Measurements from ENCODE around the gene AREG. TPM values are rescaled to one million over a fixed set of nuclear protein-coding genes. Genes with fewer than 3 reads are reported as not detected.

Gene AREG
- total RNA-seq, 4 donors from 2014 or later, result 13.0 to 40.6 (median 26.2) TPM

DNA sequence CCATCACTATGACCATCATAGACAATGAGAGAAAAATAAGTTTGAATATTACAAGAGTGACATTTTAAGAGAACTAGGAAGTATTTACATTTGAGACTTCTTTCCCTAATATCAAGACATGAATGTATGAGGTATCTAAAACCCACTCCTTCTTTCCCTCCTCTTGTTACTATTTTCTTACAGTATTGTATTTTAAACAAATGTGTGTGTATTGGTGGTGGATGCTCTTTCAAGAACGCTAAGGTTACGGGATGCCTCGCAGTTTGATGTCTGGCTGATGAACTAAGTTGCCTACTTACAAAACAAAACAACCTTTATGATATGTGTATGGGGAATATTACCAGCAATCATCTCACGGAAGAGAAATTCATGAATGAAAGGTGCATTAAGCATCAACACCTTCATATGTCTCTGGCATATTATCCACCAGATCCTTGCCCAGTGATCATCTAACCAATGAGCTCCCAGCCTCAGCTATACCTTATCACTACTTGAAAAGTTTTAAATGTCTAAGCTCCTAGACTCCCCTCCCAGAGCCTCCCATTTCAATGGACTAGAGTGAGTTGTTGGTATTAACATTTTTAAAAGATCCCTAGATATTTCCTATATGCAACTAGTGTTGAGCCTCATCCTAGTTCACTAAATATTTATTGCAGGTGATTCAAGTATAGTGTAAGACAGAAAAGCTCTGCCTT, 10.6 kb downstream of the AREG start:
- TF ChIP-seq EP300 (IDR thresholded peaks at IDR 0.05) (no peak), POLR2AphosphoS5 (IDR thresholded peaks at IDR 0.05) (no peak), POLR2A (IDR thresholded peaks at IDR 0.05) (no peak)
- TF ChIP-seq, protein P1, sequence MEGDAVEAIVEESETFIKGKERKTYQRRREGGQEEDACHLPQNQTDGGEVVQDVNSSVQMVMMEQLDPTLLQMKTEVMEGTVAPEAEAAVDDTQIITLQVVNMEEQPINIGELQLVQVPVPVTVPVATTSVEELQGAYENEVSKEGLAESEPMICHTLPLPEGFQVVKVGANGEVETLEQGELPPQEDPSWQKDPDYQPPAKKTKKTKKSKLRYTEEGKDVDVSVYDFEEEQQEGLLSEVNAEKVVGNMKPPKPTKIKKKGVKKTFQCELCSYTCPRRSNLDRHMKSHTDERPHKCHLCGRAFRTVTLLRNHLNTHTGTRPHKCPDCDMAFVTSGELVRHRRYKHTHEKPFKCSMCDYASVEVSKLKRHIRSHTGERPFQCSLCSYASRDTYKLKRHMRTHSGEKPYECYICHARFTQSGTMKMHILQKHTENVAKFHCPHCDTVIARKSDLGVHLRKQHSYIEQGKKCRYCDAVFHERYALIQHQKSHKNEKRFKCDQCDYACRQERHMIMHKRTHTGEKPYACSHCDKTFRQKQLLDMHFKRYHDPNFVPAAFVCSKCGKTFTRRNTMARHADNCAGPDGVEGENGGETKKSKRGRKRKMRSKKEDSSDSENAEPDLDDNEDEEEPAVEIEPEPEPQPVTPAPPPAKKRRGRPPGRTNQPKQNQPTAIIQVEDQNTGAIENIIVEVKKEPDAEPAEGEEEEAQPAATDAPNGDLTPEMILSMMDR (IDR thresholded peaks at IDR 0.05), result no peak
- Histone ChIP-seq H3K4me1 (no peaks in the 10 kb centered on the region), H3K36me3 (no peaks in the 10 kb centered on the region), H3K27me3 (no peaks in the 10 kb centered on the region), H3K4me3 (no peak overlapping the region), H3K9me3 (no peaks in the 10 kb centered on the region), H3K27ac (no peak overlapping the region)
- 97% methylated on average over 4 of the region's 4 CpGs for WGBS
- no peak for DNase-seq (ENCODE audit: low spot score in 2 of 2)

DNA sequence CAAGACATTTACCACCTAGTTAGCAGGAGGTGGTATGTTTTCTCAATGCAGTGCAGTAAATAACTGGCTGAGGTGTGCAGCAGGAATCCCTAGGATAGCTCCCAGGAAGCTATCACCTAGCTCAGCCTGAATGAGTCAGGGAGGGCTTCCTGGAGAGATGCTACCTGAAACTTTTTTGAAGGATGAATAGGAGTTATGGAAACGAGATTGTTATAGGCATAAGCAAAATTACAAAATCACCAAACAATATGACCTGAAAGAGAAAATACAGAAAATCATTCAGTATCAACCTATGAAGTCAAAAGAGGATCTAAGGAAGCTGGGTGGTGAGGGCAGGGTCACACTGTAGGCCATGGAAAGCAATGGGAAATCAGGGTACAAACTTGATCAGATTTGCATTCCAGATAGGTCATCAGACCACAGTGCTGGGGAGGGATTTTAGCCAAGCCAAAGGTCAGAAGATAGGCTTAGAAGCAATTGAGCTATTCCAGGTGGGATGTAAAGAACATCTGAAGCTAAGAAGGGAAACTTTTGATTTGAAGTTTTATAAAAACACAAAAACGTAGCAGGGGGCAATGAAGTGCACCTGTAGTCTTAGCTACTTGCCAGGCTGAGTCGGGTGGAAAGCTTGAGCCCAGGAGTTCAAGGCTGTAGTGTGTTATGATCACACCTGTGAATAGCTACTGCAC, 11.3 kb downstream of the AREG start:
- Histone ChIP-seq H3K27ac (no peak overlapping the region), H3K27me3 (no peaks in the 10 kb centered on the region), H3K4me3 (no peak overlapping the region), H3K9me3 (no peaks in the 10 kb centered on the region), H3K36me3 (no peaks in the 10 kb centered on the region), H3K4me1 (no peaks in the 10 kb centered on the region)
- TF ChIP-seq, protein P1 (IDR thresholded peaks at IDR 0.05), result no peak
- TF ChIP-seq EP300 (IDR thresholded peaks at IDR 0.05), result no peak
- TF ChIP-seq POLR2AphosphoS5 (IDR thresholded peaks at IDR 0.05), result no peak
- no peak for TF ChIP-seq POLR2A (IDR thresholded peaks at IDR 0.05)
- no peak for DNase-seq (ENCODE audit: low spot score in 2 of 2)
- 72% methylated on average over 3 of the region's 3 CpGs for WGBS

DNA sequence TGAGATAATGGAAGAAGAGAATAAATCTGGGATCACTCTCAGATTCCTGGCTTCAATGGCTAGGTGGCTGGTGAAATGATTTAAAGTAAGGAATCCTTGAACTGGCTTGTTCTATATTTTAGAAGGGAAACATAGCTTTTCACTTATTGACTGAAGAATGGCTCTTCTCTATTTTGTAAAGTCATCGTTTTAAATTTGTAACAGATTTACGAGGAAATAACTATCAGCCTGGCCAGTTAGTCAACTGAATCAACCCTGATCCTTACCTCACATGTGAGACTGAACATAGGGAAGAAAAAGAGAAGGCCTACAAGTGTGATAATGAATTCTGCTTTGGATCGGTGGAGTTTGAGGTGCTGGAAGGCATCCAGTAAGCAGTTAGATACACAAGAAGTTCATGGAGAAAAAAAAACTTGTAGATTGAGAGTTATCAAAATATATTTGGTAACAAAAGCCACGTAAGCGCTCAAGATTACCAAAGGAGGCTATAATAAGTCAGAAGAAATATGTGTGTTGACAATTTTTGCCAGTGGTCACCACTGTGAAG, 12.0 kb downstream of the AREG start:
- Histone ChIP-seq H3K36me3 (no peaks in the 10 kb centered on the region), H3K27ac (no peak overlapping the region), H3K4me3 (no peak overlapping the region), H3K27me3 (no peaks in the 10 kb centered on the region), H3K9me3 (no peaks in the 10 kb centered on the region), H3K4me1 (no peaks in the 10 kb centered on the region)
- DNase-seq (ENCODE audit: low spot score in 2 of 2), result no peak
- WGBS, result 86% methylated on average over 5 of the region's 5 CpGs
- TF ChIP-seq, protein P1 (IDR thresholded peaks at IDR 0.05), result no peak
- TF ChIP-seq POLR2A (IDR thresholded peaks at IDR 0.05) (no peak), EP300 (IDR thresholded peaks at IDR 0.05) (no peak), POLR2AphosphoS5 (IDR thresholded peaks at IDR 0.05) (no peak)

DNA sequence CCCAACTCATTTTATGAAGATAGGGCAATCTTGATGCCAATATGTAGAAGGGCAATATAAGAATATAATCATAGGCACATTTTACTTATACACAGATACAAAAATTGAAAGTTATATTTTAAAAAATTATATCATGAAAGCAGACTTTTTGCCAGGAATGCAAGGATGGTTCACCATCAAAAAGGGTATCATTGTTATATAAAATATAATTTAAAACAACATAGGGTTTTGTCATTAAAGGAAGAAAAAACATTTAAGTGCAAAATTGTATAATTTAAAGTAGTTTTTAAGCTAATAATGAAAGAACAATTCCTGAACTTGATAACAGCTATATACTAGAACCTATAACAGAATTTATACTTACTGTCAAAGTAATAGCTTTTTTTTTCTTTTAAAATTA, 15.9 kb downstream of the AREG start:
- Histone ChIP-seq H3K4me1 (no peaks in the 10 kb centered on the region), H3K27me3 (no peaks in the 10 kb centered on the region), H3K36me3 (no peaks in the 10 kb centered on the region), H3K9me3 (no peaks in the 10 kb centered on the region), H3K4me3 (no peak overlapping the region), H3K27ac (no peak overlapping the region)
- TF ChIP-seq, protein P1 (IDR thresholded peaks at IDR 0.05), result no peak
- no peak for TF ChIP-seq POLR2AphosphoS5 (IDR thresholded peaks at IDR 0.05)
- no peak for TF ChIP-seq POLR2A (IDR thresholded peaks at IDR 0.05)
- no peak for TF ChIP-seq EP300 (IDR thresholded peaks at IDR 0.05)
- no peak for DNase-seq (ENCODE audit: low spot score in 2 of 2)

DNA sequence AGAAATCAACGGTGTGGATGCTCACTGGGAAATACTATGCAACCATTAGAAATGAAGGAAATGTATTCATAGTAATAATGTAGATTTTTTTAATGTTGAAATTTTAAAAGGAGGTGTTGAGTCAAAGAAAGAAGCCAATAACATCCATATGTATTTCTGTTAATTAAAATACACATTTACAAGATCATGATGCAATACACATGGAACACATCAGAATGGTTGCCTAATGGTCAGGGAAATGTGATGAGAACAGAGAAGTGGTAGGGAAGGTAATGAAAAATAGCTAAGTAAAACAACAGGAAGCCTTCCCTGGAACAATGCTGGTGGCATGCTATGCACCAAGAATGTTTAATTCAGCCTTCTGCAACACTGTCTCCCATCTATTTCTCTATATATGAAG, 18.2 kb downstream of the AREG start:
- Histone ChIP-seq H3K27ac (no peak overlapping the region), H3K4me1 (no peaks in the 10 kb centered on the region), H3K4me3 (no peak overlapping the region), H3K9me3 (no peaks in the 10 kb centered on the region), H3K36me3 (no peaks in the 10 kb centered on the region), H3K27me3 (no peaks in the 10 kb centered on the region)
- WGBS, result 65% methylated on average over 1 of the region's 1 CpG
- no peak for DNase-seq (ENCODE audit: low spot score in 2 of 2)
- TF ChIP-seq, protein P1 (IDR thresholded peaks at IDR 0.05), result no peak
- TF ChIP-seq POLR2A (IDR thresholded peaks at IDR 0.05), result no peak
- TF ChIP-seq EP300 (IDR thresholded peaks at IDR 0.05), result no peak
- TF ChIP-seq POLR2AphosphoS5 (IDR thresholded peaks at IDR 0.05), result no peak

All from suprapubic skin (tissue), 4 donors.